ENCODE data around the gene FOXJ3. TPM values are rescaled to one million over a fixed set of nuclear protein-coding genes. Genes with fewer than 3 reads are reported as not detected.

Gene FOXJ3
- polyA plus RNA-seq, 1 of the 3 experiments (the other 2 are of a cell fraction): 16.0 TPM

DNA sequence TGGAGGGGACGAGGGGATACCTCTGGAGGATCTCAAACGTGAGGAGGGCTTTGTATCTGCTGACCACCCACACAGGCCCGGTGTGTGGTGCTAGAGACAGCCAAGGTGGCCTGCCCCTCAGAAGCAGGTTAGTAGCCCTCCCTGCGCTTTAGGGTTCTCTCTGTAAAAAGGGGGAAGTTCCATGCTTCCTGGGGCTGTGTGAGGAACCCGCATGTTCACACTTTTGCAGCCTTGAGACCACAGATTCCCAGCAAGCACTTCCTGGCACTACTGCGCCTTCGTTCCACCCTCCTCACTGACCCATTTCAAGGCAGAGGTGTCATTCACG is 189.7 kb downstream of the FOXJ3 start:
- ChIA-PET CTCF (interaction anchor here (1.2 to 4.0 kb wide), 2 partner anchors 16 to 27 kb away, joined by 3 to 18 read pairs; no protein-coding TSS in a partner anchor), POLR2A (no interaction called here)
- Histone ChIP-seq H3K36me3 (replicated peaks in 1 of 2; ENCODE audit: control insufficient read depth in 1 of 2, insufficient read depth in 2 of 2, low read length in 1 of 2) (no peaks in the 10 kb centered on the region), H3K9me2 (no peaks in the 10 kb centered on the region), H3K9ac (no peak overlapping the region), H3K4me2 (no peak overlapping the region), H2AFZ (ENCODE audit: low read depth) (no peak overlapping the region), H3K27me3 (ENCODE audit: insufficient read depth) (peaks cover 11% of the 10 kb centered on the region), H3K27ac (ENCODE audit: low read depth in 2 of 2, low read length in 1 of 2) (no peak overlapping the region), H3K4me1 (ENCODE audit: control insufficient read depth in 1 of 2, insufficient read depth in 2 of 2, low read depth in 1 of 2, low read length in 1 of 2) (no peaks in the 10 kb centered on the region), H3F3A (replicated peaks; ENCODE audit: insufficient read depth) (no peaks in the 10 kb centered on the region), H3K9me3 (no peaks in the 10 kb centered on the region), H4K20me1 (ENCODE audit: insufficient read depth) (no peaks in the 10 kb centered on the region), H3K79me2 (ENCODE audit: insufficient read depth) (no peaks in the 10 kb centered on the region), H3K4me3 (ENCODE audit: low read depth in 2 of 2, low read length in 1 of 2) (no peak overlapping the region)
- DNase-seq: no peak
- TF ChIP-seq RXRA (IDR thresholded peaks at IDR 0.05; ENCODE audit: borderline replicate concordance, low read depth): no peak
- TF ChIP-seq FOXM1 (IDR thresholded peaks at IDR 0.05; ENCODE audit: low read depth): no peak
- no peak for TF ChIP-seq USF2 (IDR thresholded peaks at IDR 0.05; ENCODE audit: borderline replicate concordance, low read depth, low read length)
- TF ChIP-seq CHD2 (IDR thresholded peaks at IDR 0.05; ENCODE audit: low read length, partially characterized antibody): no peak
- WGBS (ENCODE audit: low lambda C conversion rate): 74% methylated on average over 8 of the region's 8 CpGs

- Histone ChIP-seq H3K79me2 (ENCODE audit: insufficient read depth) (no peaks in the 10 kb centered on the region), H3F3A (replicated peaks; ENCODE audit: insufficient read depth) (no peaks in the 10 kb centered on the region), H3K9me2 (no peaks in the 10 kb centered on the region), H3K36me3 (replicated peaks in 1 of 2; ENCODE audit: control insufficient read depth in 1 of 2, insufficient read depth in 2 of 2, low read length in 1 of 2) (no peaks in the 10 kb centered on the region), H3K9ac (no peak overlapping the region), H4K20me1 (ENCODE audit: insufficient read depth) (no peaks in the 10 kb centered on the region), H3K4me1 (ENCODE audit: control insufficient read depth in 1 of 2, insufficient read depth in 2 of 2, low read depth in 1 of 2, low read length in 1 of 2) (no peaks in the 10 kb centered on the region), H2AFZ (ENCODE audit: low read depth) (no peak overlapping the region), H3K9me3 (no peaks in the 10 kb centered on the region), H3K27ac (ENCODE audit: low read depth in 2 of 2, low read length in 1 of 2) (no peak overlapping the region), H3K4me3 (ENCODE audit: low read depth in 2 of 2, low read length in 1 of 2) (no peak overlapping the region), H3K4me2 (no peak overlapping the region), H3K27me3 (ENCODE audit: insufficient read depth) (peaks cover 6% of the 10 kb centered on the region; the same call in 1 of the 2 replicates)
- CTCF ChIA-PET: interaction anchor here (1.3 to 4.0 kb wide), 2 partner anchors 28 to 571 kb away, joined by 3 to 18 read pairs; no protein-coding TSS in a partner anchor
- POLR2A ChIA-PET: interaction anchor here (1.3 kb wide), 1 partner anchor 21 kb away, joined by 5 read pairs; no protein-coding TSS in a partner anchor
- no peak for DNase-seq
- WGBS (ENCODE audit: low lambda C conversion rate): 67% methylated on average over 10 of the region's 12 CpGs
- TF ChIP-seq TEAD4 (IDR thresholded peaks at IDR 0.05; ENCODE audit: borderline replicate concordance, insufficient read depth): no peak
- TF ChIP-seq SMC3 (IDR thresholded peaks at IDR 0.05; ENCODE audit: low read depth, low read length): no peak
- TF ChIP-seq, protein P1, sequence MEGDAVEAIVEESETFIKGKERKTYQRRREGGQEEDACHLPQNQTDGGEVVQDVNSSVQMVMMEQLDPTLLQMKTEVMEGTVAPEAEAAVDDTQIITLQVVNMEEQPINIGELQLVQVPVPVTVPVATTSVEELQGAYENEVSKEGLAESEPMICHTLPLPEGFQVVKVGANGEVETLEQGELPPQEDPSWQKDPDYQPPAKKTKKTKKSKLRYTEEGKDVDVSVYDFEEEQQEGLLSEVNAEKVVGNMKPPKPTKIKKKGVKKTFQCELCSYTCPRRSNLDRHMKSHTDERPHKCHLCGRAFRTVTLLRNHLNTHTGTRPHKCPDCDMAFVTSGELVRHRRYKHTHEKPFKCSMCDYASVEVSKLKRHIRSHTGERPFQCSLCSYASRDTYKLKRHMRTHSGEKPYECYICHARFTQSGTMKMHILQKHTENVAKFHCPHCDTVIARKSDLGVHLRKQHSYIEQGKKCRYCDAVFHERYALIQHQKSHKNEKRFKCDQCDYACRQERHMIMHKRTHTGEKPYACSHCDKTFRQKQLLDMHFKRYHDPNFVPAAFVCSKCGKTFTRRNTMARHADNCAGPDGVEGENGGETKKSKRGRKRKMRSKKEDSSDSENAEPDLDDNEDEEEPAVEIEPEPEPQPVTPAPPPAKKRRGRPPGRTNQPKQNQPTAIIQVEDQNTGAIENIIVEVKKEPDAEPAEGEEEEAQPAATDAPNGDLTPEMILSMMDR (IDR thresholded peaks at IDR 0.05): no peak
- TF ChIP-seq, protein P2, sequence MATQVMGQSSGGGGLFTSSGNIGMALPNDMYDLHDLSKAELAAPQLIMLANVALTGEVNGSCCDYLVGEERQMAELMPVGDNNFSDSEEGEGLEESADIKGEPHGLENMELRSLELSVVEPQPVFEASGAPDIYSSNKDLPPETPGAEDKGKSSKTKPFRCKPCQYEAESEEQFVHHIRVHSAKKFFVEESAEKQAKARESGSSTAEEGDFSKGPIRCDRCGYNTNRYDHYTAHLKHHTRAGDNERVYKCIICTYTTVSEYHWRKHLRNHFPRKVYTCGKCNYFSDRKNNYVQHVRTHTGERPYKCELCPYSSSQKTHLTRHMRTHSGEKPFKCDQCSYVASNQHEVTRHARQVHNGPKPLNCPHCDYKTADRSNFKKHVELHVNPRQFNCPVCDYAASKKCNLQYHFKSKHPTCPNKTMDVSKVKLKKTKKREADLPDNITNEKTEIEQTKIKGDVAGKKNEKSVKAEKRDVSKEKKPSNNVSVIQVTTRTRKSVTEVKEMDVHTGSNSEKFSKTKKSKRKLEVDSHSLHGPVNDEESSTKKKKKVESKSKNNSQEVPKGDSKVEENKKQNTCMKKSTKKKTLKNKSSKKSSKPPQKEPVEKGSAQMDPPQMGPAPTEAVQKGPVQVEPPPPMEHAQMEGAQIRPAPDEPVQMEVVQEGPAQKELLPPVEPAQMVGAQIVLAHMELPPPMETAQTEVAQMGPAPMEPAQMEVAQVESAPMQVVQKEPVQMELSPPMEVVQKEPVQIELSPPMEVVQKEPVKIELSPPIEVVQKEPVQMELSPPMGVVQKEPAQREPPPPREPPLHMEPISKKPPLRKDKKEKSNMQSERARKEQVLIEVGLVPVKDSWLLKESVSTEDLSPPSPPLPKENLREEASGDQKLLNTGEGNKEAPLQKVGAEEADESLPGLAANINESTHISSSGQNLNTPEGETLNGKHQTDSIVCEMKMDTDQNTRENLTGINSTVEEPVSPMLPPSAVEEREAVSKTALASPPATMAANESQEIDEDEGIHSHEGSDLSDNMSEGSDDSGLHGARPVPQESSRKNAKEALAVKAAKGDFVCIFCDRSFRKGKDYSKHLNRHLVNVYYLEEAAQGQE (IDR thresholded peaks at IDR 0.05; ENCODE audit: low read depth, low read length): no peak
- TF ChIP-seq SIN3A (IDR thresholded peaks at IDR 0.05; ENCODE audit: borderline replicate concordance, low read depth, low read length): no peak
- TF ChIP-seq FOSL2 (IDR thresholded peaks at IDR 0.05; ENCODE audit: borderline replicate concordance, low read depth): no peak
- TF ChIP-seq TCF12 (IDR thresholded peaks at IDR 0.05): no peak
- no peak for TF ChIP-seq YY1 (IDR thresholded peaks at IDR 0.05; ENCODE audit: low read depth)
- TF ChIP-seq RXRA (IDR thresholded peaks at IDR 0.05; ENCODE audit: borderline replicate concordance, low read depth): no peak
- TF ChIP-seq FOXM1 (IDR thresholded peaks at IDR 0.05; ENCODE audit: low read depth): no peak
- TF ChIP-seq PBX3 (IDR thresholded peaks at IDR 0.05): no peak
- TF ChIP-seq, protein P3, sequence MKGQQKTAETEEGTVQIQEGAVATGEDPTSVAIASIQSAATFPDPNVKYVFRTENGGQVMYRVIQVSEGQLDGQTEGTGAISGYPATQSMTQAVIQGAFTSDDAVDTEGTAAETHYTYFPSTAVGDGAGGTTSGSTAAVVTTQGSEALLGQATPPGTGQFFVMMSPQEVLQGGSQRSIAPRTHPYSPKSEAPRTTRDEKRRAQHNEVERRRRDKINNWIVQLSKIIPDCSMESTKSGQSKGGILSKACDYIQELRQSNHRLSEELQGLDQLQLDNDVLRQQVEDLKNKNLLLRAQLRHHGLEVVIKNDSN (IDR thresholded peaks at IDR 0.05; ENCODE audit: borderline replicate concordance, low read depth): no peak
- TF ChIP-seq, protein P4, sequence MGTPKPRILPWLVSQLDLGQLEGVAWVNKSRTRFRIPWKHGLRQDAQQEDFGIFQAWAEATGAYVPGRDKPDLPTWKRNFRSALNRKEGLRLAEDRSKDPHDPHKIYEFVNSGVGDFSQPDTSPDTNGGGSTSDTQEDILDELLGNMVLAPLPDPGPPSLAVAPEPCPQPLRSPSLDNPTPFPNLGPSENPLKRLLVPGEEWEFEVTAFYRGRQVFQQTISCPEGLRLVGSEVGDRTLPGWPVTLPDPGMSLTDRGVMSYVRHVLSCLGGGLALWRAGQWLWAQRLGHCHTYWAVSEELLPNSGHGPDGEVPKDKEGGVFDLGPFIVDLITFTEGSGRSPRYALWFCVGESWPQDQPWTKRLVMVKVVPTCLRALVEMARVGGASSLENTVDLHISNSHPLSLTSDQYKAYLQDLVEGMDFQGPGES (IDR thresholded peaks at IDR 0.05; ENCODE audit: low read depth, low read length): no peak
- TF ChIP-seq POLR2AphosphoS5 (IDR thresholded peaks at IDR 0.05; ENCODE audit: low read depth, low read length): no peak
- no peak for TF ChIP-seq MXI1 (IDR thresholded peaks at IDR 0.05; ENCODE audit: low read depth, low read length)
Measured at GRCh38 chr1:42144711-42145388, 190.2 kb downstream of the FOXJ3 start.
